ENCODE data around the gene CLSTN2.

Gene CLSTN2

DNA sequence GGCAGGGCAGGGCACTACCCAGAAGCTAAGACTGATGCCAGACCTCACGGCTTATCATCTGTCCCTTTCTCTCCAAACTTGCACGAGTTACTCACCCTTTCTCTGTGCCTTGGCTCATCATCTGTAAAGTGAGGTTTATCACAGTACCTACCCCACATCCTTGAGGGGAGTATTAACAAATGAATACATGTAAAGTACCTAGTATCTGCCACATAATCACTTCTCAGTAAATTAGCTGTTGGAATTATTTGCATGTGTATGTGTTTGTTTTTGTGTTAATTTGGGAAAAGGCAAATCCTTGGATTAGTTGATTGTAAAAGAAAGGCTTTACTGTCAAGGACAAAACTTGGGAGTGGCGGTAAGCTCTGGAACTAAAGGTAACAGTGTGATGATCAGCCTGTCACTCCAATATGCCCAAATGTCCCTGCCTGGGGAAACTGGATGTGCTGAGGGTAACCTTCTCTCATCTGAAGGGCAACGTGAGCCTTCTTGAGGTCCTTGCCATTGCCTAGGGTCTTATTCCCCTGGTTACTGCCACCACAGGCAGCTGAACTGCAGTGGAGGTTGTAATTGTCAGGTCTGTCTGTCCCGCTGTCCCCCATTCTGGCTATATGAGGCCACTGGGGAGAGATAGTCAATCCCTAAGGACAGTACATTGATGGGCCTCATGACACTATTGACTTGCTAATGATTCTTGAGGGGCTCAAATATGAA is 269.4 kb downstream of the CLSTN2 start:
- FAIRE-seq (no peak), DNase-seq (ENCODE audit: extremely low spot score, insufficient read length, low read depth) (no peak)

DNA sequence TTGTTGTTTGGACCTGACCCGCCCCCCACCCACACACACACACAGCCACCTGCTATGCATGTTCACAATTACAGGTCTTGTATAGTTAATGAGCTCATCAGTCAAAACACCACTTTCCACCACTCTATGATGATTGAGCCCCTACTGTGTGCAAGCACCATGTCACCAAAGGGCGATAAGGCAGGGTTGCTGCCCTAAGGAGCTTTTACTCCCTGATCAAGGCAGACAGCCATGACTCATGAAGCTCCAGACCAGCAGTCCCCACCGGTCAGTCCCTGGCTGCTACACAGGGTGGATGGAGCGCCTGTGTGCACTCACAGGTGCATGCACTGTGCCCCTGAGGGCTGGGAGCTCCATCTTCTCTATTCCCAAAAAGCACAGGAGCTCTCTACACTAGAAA is 270.6 kb downstream of the CLSTN2 start:
- no peak for FAIRE-seq
- DNase-seq (ENCODE audit: extremely low spot score, insufficient read length, low read depth) = no peak

DNA sequence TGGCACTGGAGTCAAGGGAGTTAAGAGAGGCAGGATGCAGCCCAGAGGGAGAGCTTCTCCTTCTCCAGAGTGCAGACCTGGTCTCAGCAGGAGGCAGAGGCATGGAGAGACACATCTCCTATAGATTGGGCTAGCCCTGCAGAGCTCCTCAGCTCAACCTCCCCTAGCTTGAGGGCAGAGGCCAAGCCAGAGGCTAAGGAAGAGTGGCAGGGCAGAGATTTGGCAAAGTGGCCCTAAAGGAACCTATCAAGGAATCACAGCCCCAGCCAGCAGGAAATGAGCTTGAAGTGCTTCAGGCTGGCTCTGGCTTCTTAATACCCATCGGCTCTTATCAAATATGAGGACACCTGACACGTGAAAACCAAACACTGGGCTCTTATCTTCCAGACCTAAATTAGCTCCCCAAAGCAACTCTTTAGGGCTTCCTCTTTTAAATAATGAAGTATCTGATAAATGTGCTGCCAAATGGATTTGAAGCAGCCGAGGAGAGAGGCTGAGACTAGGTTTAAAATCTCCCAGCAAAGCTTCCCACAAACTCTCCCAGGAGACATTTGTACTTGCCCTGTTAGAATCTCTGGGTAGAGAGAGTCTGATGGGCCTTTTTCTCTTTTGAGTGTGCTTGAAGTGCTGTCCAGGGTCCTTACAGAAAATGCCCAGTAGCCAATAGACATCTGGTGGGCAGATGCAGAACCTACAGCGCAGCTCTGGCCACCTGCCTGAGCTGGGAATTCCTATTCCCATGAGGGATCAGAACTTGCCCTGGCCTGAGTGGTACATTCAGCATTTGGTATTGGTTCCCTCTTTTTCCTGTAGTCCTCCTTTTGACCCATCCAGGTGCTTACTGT is 271.4 kb downstream of the CLSTN2 start:
- no peak for FAIRE-seq
- no peak for DNase-seq (ENCODE audit: extremely low spot score, insufficient read length, low read depth)

DNA sequence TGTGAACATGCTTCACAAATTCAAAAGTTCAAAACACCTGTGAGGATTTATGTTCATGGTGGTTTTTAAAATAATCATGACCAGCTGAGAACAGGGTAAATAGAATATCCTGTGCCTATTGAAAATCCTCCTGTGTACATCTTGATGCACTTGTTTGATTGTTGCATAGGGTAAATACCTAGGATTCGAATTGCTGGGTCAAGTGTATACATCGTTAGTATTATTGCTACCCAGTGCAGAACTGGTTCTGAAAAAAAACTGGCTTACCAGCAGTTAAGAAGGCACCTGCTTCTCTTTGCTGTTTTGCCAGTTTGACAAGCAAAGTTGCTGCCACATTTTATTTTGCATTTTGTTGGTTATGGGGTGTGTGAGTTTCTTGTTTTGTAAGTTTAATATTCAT is 272.6 kb downstream of the CLSTN2 start:
- no peak for DNase-seq (ENCODE audit: extremely low spot score, insufficient read length, low read depth)
- no peak for FAIRE-seq

DNA sequence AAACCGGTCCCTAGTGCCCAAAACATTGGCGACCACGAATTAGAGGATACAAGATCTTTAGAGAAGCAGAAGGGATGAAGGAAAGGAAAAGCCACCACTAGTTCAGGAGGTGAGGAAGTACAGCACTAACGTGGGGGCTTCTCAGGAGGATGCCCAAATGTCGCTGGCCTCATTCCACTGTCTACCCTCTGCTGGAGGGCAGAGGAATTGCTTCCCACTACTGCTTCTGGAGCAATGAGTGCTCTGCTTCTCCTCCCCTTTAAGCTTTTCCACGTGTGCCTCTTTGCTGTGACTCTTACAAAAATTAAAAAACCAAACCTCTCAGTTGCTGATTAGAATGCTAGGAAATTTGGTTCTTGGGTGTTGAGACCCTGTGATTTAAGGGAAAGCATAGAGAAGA is 281.3 kb downstream of the CLSTN2 start:
- peak; percentile 5 for DNase-seq (ENCODE audit: extremely low spot score, insufficient read length, low read depth)

DNA sequence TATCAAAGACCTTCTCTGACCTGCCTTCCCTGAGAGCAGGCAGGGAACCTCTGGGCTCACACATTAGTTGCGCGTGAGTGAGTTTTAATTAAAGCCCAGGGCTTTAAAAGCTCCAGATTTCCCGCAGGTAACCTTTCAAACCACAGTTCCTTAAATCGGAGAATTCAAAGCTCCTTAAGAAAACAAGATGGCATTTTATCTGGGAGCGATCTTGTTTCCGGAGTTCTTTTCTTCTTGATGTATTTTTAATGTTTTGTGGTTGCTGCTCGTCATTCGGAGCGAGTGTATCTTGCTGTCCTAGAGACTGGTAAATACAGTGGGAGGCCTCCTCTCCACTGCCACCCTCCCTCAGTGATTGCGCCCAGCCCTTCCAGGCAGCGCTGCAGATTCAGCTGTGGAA is 284.3 kb downstream of the CLSTN2 start:
- DNase-seq (ENCODE audit: extremely low spot score, insufficient read length, low read depth) (no peak), FAIRE-seq (no peak)

More for the DNA sequence above, 281.3 kb downstream of the CLSTN2 start:
- FAIRE-seq = peak; percentile 70

DNA sequence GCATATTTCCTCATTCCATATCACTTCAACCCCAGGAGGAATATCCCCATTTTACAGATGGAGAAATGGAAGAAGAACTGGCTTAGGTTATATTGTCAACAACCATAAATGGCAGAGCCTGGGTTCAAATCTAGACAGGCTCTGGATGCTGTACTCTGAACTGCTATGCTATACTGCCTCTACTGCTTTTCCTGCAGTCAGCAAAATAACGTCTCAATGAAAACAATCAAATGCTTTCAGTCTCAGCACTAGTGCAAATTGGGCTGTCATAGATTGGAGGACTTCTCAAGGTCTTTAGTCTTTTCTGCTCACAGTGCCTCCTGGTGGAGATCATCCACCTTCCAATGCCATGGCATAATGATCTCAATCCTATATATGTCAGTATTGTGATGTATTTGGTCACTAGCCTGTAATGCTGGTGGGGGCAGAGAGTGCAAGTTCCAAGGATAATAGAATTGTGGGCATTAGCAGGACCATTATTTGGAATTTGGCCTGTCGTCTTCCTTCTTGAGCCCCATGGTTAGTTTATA is 285.0 kb downstream of the CLSTN2 start:
- FAIRE-seq (no peak), DNase-seq (ENCODE audit: extremely low spot score, insufficient read length, low read depth) (no peak)

DNA sequence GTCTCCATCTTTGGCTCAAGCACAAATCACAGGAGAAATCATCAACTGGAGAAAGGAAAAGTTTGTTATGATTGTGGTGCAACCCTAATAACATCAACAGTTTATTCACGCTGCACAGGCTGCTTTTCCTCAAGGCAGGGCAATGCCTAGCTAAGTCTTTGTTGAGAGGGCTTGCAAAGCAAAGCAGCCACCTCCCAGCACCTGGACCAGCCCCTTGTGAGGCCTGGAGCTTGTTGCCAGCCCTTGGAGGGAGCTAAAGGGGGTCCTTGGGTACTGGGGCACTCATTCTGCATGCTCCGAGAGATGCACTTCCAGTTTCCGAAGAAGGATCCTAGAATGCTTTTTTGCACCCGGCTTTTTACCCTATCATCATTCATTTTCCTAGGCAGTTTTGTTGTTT is 288.2 kb downstream of the CLSTN2 start:
- no peak for FAIRE-seq

DNA sequence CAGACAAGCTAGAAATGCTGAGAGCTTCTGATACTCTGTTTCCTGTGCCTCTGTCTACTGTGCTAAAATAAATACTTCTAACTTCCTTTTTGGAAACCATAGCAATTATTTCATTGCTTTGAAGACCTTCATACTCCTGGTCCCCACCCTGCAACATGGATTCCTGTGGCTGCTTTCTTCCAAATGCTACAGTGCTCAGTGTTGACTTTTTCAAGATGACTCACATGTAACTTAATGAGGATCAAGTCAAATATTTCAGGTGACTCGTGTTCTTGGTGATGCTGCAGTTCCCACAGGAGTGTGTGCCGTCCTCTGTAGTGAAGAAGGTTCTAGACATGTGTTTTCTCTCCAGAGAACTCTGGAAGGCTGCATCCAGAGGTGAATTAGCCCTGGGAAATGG is 288.6 kb downstream of the CLSTN2 start:
- DNase-seq (ENCODE audit: extremely low spot score, insufficient read length, low read depth) (no peak), FAIRE-seq (no peak)

More for the DNA sequence above, 288.2 kb downstream of the CLSTN2 start:
- no peak for DNase-seq (ENCODE audit: extremely low spot score, insufficient read length, low read depth)

DNA sequence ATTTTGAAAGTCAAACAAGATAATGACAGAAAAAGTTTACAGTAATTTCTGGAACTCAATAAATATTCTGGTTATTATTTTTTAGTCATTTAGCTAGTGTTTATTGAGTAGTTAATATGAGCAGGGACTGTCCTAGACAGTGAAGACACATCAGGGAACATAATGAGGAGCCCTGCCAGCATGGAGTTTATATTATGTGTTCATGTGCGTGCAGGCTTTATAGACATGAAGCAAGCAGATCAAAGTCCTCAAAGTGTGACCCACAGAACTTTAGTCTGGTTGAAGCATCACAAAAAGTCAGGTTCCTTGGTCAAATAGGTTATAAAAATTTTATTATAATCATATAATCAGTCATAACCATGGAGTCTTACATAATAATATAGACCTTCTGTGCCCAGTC is 289.3 kb downstream of the CLSTN2 start:
- FAIRE-seq (no peak), DNase-seq (ENCODE audit: extremely low spot score, insufficient read length, low read depth) (no peak)

DNA sequence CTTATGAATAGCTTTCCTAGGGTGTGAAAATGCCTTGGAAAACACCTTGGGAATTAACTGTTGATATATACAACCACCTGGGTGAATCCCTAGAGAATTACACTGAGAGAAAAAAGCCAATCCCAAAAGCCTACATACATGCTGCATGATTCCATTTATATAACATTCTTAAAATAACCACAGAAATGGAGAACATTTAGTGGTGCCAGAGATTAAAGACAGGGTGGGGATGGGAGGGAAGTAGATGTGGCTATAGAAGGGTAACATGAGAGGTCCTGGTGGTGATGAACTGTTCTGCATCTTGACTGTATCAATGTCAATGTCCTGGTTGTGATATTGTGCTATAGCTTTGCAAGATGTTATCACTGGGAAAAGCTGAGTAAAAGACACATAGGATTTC is 291.0 kb downstream of the CLSTN2 start:
- DNase-seq (ENCODE audit: extremely low spot score, insufficient read length, low read depth) = no peak
- FAIRE-seq = no peak

DNA sequence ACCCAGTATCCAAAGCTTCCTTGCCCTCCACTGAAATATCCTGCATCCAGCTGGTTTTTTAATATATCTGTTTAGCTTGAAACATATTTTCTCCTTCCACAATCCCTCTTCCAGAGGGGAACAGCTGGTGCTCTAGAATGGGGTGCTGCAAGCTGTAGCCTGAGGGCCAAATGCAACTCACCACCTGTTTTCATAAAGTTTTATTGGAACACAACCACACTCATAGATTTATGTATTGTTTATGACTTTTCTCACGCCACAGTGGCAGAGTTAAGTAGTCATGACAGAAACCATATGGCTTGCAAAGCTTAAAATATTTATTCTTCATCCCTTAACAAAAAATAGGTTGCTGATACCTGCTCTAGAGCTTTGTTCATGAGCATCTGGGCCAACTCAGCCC is 298.7 kb downstream of the CLSTN2 start:
- FAIRE-seq (no peak), DNase-seq (ENCODE audit: extremely low spot score, insufficient read length, low read depth) (no peak)

DNA sequence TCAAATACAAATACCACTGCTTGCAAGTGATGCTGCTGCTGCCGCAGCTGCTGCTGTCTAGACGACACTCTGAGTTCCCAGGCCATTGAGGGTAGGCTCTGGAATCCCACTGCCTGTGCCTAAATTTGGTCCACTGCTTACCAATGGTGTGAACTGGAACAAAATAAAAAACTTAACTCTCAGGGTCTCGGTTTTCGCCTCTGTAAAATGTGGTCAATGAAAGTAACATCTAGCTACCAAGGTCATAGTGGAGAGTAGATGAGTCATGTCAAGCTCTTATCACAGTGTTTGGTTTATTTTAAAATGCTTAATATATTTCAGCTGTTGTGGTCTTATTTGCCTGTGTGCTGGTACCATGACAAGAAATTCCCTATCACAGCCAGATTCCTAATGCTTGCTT is 299.3 kb downstream of the CLSTN2 start:
- DNase-seq (ENCODE audit: extremely low spot score, insufficient read length, low read depth) (no peak), FAIRE-seq (no peak)

DNA sequence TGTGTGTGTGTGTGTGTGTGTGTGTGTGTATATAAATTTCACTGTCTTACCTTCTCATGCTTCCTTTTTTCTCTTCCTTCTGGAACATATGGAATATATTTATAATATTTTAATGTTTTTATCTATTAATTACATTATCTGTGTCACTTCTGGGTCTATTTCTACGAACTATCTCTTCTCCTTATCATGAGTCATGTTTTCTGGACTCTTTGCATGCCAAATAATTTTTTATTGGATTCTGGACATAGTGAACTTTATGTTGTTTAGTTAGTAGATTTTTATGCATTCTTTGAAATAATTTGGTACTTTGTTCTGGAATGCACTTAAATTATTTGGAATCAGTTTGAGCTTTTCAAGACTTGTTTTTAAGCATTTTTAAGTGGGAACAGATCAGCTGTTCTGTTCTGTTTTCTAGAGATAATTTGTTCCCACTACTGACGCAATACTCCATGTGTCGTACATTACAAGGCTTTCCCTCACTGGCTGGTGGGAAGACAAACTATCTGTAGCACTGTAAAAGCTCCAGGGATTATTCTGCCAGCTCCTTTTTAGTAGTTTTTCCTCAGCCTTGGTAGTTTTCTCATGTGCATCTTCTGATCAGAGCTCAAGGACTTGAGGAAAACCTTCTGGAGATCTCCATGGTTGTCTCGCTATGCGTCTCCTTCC is 302.0 kb downstream of the CLSTN2 start:
- FAIRE-seq (no peak), DNase-seq (ENCODE audit: extremely low spot score, insufficient read length, low read depth) (no peak)

DNA sequence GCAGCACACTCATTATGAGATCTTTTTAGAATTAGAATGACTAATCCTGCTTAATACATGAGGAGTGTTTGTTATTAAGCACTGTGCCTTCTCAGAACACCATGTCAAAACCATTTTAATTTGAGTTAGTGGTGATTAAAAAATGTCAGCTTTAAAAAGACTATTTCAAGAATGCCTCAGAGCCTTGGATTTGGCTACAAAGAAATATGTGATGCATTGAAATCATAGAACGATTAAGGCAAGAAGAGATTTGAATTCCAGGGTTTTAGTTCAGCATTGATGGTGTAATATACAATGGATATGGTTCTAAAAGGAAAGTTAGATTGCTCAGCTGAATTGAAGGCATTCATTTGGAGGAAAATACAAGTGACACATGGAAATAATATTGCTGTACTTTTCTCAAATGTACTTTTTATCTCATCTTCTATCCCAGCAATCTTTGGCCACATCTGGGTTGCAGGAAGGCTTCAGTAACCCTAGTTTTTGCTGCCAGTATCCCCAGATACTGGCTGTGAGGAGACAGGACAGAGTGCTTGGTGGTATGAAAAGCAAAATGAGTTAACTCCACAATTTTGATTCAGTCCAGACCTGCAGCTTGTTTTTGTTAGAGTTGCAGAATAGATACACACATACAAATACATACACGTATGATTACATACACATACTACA is 303.8 kb downstream of the CLSTN2 start:
- FAIRE-seq (no peak), DNase-seq (ENCODE audit: extremely low spot score, insufficient read length, low read depth) (no peak)

DNA sequence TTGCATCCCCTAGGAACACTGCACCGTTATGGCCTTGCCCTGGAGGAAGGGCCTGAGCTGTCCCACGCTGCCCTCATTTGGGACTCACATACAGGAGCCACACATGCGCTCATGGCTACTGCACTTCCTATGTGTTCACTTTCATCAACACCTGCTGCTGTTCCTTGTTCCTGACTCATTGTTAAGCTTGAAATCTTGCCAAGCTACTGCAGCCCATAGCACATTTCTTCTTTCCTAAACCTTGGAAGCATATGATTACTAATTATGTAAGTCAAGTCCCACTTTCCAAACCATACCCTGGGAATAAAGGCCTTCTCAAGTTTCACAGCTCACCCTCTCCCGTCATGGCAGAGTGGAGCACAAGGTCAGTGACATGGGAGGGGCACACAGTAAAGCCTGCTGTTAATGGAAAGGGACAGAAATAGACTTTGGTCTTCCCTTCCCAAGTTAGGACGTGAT is 307.9 kb downstream of the CLSTN2 start:
- DNase-seq (ENCODE audit: extremely low spot score, insufficient read length, low read depth) (no peak), FAIRE-seq (no peak)

DNA sequence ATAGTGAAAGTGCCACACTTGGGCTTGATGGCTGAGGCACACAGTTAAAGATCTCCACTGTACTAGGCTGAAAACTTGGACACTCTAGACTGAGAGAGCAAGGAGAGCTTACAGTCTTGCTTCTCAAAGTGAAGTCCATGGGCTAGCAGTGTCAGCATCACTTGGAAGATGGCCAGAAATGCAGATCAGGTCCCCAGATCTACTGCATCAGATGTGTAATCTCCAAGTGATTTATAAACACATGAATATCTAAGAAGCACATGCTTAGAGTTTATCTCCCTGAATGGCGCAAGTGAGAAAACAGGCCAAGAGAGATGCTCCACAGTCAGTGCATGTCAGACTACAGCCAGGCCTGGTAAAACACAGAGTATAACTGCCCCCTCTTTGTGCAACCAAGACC is 308.6 kb downstream of the CLSTN2 start:
- FAIRE-seq (no peak), DNase-seq (ENCODE audit: extremely low spot score, insufficient read length, low read depth) (no peak)

DNA sequence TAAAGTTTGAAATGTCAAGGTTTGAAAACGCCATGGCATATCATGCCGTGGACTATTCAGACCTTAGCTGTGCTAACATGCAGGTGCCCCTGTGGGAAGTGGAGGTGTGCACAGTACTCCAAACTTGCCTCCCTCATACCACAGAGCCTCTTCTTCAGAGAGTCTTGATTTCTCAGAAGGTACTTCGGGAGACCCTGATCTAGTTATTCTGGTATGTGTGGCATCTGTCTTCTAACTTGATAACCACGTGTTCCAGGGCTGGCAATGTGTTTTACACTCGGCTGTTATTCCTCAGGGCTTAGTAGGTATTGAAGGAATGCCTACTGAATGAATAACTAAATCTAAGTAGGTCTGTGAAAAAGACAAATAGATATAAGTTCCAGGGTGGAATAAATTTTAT is 309.9 kb downstream of the CLSTN2 start:
- no peak for DNase-seq (ENCODE audit: extremely low spot score, insufficient read length, low read depth)
- no peak for FAIRE-seq

DNA sequence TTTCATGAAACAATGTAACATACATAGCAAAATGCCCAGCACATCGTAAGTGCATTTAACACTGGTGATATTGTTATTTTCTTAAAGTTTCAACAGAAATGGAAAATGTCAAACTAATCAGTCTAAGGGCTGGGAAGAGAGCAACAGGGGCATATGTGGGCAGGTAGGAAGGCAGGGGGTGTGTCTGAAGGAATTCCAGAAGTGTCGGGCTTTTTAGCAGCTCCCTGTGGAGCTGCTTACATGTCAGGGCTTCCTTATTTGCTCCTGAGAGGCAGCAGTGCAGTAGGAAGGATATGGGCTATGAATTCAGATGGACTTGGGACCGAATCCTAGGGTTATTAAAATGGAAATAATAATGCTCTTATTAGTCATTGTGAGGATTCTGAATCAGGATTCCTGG is 311.6 kb downstream of the CLSTN2 start:
- no peak for DNase-seq (ENCODE audit: extremely low spot score, insufficient read length, low read depth)
- no peak for FAIRE-seq

DNA sequence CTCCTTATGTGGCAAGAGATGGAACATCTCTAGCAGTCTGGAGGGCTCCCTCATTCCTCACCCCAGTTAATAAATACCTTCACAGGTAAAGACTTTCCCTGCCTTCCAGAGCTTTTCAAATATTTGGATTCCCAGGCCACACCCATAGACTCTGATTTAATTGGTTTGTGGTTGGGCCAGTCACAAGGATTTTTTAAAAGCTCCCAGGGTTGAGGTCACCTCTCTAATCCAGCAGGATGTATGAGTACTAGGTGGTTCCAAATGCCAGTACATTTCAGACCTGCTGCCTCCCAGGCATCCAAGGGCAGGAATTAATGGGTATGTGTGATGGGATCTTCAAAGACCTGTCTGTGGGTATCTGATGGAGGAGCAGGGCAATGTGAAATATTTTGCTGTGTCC is 312.8 kb downstream of the CLSTN2 start:
- DNase-seq (ENCODE audit: extremely low spot score, insufficient read length, low read depth) (no peak), FAIRE-seq (no peak)

Data from GM18507 (cell line).